ENCODE measurements around the gene MISP3. TPM values are rescaled to one million over a fixed set of nuclear protein-coding genes. Genes with fewer than 3 reads are reported as not detected.

The MISP3 gene
- total RNA-seq, 1 donor from 2014 or later, result 3.6 TPM

- no peak for TF ChIP-seq CTCF (conservative IDR thresholded peaks at IDR 0.05)
- H3K36me3 Mint-ChIP-seq, result no peaks in the 10 kb centered on the region
- H3K4me1 Mint-ChIP-seq (ENCODE audit: unreplicated experiment), result no peaks in the 10 kb centered on the region
- H3K27ac Mint-ChIP-seq, result no peak overlapping the region
- no peaks in the 10 kb centered on the region for H3K27me3 Mint-ChIP-seq
- H3K4me3 Mint-ChIP-seq, result no peak overlapping the region
- H3K9me3 Mint-ChIP-seq, result no peaks in the 10 kb centered on the region
- DNase-seq (ENCODE audit: extremely low spot score, unreplicated experiment), result no peak
These were observed 34.3 kb downstream of the MISP3 start for GRCh38 chr19:14106840-14107239.

- no peak for DNase-seq (ENCODE audit: extremely low spot score, unreplicated experiment)
- no peak overlapping the region for H3K4me3 Mint-ChIP-seq
- H3K27me3 Mint-ChIP-seq, result no peaks in the 10 kb centered on the region
- H3K9me3 Mint-ChIP-seq, result no peaks in the 10 kb centered on the region
- TF ChIP-seq CTCF (conservative IDR thresholded peaks at IDR 0.05), result no peak
- H3K27ac Mint-ChIP-seq, result no peak overlapping the region
- peaks cover 2% of the 10 kb centered on the region for H3K4me1 Mint-ChIP-seq (ENCODE audit: unreplicated experiment)
- no peaks in the 10 kb centered on the region for H3K36me3 Mint-ChIP-seq
These were observed 35.2 kb downstream of the MISP3 start for GRCh38 chr19:14107581-14108461.

GRCh38 chr19:14110650-14111049, 38.1 kb downstream of the MISP3 start:
- no peaks in the 10 kb centered on the region for H3K9me3 Mint-ChIP-seq
- H3K27me3 Mint-ChIP-seq, result no peaks in the 10 kb centered on the region
- no peak overlapping the region for H3K27ac Mint-ChIP-seq
- no peak for TF ChIP-seq CTCF (conservative IDR thresholded peaks at IDR 0.05)
- no peak overlapping the region for H3K4me3 Mint-ChIP-seq
- DNase-seq (ENCODE audit: extremely low spot score, unreplicated experiment), result no peak
- no peaks in the 10 kb centered on the region for H3K36me3 Mint-ChIP-seq
- peaks cover 8% of the 10 kb centered on the region for H3K4me1 Mint-ChIP-seq (ENCODE audit: unreplicated experiment)

- Mint-ChIP-seq H3K4me3 (no peak overlapping the region), H3K27ac (no peak overlapping the region), H3K9me3 (no peaks in the 10 kb centered on the region), H3K4me1 (ENCODE audit: unreplicated experiment) (peaks cover 16% of the 10 kb centered on the region), H3K36me3 (no peaks in the 10 kb centered on the region), H3K27me3 (no peaks in the 10 kb centered on the region)
- TF ChIP-seq CTCF (conservative IDR thresholded peaks at IDR 0.05), result no peak
- no peak for DNase-seq (ENCODE audit: extremely low spot score, unreplicated experiment)
These were observed 38.9 kb downstream of the MISP3 start for GRCh38 chr19:14111486-14111885.

- TF ChIP-seq CTCF (conservative IDR thresholded peaks at IDR 0.05), result no peak
- no peak for DNase-seq (ENCODE audit: extremely low spot score, unreplicated experiment)
- Mint-ChIP-seq H3K4me1 (ENCODE audit: unreplicated experiment) (peaks cover 19% of the 10 kb centered on the region), H3K4me3 (no peak overlapping the region), H3K9me3 (no peaks in the 10 kb centered on the region), H3K27ac (no peak overlapping the region), H3K36me3 (no peaks in the 10 kb centered on the region), H3K27me3 (no peaks in the 10 kb centered on the region)
These were observed 39.6 kb downstream of the MISP3 start for GRCh38 chr19:14112051-14112808.

Measured in type B pancreatic cell (in vitro differentiated cells).